Measurements from ENCODE around the gene NCBP2.

Gene NCBP2

DNA sequence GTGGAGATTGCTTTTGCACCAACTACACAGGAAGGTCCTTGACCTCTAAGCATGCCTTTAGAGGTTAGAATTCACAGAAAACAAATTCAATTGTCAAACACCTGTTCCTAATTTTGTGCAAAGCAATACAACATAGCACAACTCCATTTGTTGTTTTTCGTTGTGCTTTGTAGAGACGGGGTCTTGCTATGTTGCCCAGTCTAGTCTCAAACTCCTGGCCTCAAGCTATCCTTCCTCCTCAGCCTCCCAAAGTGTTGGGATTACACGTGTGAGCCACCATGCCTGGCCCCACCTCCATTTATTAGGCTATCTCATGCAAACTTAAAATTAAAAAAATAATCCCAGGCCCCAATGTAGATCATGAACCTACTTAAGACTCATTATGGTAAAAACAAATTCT lies 6.0 kb downstream of the NCBP2 start:
- DNase-seq = no peak

DNA sequence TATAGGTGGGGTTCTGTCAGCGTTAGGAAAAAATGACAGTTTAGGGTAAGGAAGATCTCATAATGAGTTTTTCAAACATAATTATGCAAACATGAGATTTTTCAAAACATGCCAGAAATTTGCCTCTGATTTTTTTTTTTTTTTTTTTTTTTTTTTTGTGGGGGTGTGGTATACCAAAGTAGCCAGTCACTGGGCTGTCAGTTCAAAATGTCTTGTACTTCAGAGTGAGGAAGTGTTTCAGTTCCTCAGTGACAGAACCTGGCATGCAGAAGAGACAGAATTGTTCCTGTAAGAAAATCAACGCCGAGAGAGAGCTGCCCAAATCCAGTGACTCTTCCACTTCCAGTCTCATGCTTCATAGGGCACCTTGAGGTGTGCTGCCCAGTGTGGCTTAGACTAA lies 9.7 kb downstream of the NCBP2 start:
- DNase-seq = no peak

DNA sequence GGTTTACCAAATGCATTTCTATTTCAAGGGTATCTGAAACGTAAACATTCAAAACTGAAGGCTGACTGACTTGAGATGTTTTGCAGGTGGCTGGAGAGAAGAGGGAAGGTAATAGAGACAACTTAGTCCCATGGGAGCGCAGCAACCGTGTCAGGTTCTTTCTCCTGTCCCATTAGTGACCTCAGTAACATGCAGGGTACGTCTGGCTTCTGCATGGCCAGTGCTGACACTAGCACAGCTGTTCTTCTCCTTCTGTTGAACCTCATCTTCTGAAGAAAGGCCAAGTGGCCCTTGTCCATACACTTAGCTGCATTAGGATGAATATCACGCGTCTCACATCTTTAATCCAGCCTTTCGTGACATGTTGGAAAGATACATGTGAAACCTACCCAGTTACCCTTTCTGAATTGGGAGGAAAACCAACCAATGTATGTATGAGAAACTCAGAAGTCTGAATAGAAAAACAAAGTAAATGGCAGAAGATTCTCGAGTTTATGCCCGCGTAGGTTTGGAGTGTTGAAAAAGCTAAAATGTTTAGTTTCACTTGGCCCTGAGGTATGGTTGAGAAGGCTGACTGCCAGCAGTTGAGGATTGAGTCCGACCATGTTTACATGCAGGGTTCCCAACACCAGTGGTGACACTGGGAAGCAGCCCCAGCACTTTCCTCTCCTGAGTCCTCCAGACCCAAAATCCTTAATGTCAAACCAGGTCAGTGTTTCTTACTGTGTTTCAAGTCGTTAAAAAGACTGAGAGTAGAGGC lies 10.3 kb downstream of the NCBP2 start:
- DNase-seq = no peak

DNA sequence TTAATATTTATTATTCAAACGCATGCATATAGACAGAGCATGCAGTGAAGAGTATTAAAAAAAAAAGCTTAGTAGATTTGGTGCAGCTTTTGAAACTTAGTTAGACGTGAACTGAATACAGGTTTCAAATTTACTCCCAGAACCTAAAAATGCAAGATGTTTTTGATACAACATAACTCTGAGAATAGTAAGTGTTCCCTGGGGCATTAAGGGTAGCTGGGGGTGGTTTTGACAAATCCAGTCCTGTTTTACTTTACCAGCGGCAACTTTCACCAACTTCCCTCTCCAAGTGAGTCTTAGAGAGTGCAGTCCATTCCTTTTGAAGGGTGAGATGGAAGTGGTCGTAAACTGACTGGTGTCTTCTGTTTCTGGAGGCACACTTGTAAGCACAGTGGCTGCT lies 11.2 kb downstream of the NCBP2 start:
- DNase-seq = no peak

DNA sequence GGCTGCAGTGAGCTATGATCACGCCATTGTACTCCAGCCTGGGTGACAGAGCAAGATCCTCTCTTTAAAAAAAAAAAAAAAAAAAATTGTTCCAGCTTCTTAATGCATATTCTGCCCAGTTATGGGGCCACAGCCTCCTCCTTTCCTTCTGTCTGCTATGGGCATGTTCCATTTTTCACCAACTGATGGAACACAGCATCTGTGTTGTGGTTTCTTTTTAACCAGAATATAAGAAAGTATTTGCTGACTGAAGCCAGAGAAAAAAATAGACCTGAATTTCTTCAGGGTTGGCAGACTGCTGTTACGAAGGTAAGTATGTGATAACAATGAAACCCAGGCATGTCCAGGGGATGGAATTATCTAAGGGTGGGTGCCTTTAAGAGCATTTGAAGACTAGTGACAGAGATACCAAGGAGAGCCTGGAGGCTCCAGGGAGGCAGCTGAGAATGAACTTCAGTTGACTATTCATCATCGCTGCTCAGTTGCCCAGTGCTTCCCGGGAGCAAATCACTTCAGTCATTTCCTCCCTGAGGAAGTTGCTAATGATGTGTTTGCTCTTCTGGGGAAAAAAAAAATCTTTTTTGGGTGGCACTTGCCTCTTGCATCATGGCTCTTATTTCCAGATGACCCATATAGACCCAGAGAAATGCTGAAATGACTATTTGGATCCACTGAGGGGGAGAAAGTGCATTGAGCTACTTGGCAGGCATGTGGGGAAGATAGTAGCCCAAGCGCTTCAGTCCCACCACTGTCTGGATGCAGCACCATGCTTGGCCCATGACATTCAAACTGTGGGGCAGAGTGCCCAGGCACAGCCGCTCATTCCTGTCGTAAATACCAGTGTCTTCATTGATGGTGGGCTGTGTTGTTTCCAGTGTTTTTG lies 14.5 kb downstream of the NCBP2 start:
- DNase-seq = no peak

DNA sequence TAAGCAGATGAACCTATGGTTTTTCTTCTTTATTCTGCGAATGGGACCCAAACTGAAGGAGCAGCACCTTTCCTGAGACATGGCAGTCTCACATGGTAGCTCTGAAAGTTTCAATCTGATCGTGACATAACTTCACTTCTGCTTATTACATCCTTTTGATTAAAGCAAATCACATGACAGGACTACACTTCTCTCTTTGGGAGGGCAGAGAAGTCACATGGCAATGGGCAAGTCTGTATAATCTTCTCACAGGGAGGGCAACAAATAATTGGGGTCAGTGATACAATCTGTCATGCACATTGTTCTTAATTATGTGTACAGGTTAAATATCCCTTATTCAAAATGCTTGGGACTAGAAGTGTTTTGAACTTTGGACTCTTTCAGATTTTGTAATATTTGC lies 21.6 kb downstream of the NCBP2 start:
- no peak for DNase-seq

DNA sequence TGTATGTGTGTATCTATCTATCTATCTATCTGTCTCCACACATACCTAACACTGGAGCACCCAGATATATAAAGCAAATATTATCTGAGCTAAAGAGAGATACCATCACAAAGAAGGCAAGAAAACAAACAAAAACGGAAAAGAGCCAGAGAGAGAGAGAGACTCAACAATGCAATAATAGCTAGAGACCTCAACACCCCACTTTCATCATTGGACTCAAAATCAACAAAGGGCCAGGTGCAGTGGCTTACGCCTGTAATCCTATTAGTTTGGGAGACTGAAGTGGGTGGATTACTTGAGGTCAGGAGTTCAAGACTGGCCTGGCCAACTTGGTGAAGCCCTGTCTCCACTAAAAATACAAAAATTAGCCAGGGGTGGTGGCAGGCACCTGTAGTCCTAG lies 23.4 kb downstream of the NCBP2 start:
- no peak for DNase-seq

DNA sequence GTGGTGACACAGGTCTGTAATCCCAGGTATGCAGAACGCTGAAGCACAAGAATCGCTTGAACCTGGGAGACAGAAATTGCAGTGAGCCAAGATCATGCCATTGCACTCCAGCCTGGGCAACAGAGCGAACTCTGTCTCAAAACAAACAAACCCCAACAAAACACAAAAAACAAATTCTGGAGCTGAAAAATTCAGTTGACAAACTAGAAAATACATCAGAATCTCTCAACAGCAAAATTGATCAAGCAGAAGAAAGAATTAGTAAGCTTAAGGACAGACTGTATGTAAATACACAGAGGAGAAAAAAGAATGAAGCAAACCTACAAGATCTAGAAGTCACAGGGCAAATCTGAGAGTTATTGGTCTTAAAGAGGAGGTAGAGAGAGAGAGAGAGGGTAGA lies 25.3 kb downstream of the NCBP2 start:
- DNase-seq = no peak

DNA sequence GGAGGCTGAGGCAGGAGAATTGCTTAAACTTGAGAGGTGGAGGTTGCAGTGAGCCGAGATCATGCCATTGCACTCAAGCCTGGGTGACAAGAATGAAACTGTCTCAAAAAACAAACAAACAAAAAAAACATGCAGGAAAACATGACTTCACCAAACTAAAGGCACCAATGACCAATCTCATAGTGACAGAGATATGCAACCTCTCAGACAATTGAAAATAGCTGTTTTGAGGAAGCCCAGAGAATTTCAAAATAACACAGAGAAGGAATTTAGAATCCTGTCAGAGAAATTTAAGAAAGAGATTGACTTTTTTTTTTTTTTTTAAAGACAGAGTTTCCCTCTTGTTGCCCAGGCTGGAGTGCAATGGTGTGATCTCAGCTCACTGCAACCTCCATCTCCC lies 26.1 kb downstream of the NCBP2 start:
- DNase-seq = no peak

DNA sequence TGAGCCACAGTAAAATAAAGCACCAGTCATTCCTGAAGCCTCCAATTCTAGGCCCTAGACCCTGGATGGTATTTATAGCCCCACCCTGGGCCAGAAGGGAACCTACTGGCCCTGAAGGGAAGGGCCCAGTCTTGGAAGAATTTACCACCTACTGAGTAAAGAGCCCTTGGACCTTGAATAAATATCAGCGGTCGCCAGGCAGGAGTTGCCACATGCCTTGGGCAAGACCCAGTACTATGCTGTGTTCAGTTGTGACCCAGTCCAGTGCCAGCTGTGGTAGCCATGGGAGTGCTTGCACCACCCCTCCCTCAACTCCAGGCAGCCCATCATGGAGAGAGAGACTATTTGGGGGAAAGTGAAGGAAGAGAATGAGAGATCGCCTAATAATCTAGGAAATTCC lies 27.0 kb downstream of the NCBP2 start:
- no peak for DNase-seq

DNA sequence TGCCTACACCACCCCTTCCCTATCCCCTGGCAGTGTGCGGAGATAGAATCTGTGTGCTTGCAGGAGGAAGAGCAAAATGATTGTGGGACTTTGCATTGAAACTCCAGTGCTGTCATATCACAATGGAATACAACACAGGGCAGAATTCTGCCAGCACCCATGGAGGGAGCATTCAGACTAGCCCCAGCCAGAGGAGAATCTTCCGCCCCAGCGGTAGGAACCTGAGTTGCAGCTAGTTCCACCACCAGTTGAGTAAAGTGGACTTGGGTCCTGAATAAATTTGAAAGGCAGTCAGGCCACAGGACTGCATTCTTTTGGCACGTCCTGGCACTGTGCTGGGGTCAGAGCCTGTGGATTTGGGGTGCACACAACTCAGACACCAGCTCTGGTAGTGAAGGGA lies 27.5 kb downstream of the NCBP2 start:
- DNase-seq = no peak

DNA sequence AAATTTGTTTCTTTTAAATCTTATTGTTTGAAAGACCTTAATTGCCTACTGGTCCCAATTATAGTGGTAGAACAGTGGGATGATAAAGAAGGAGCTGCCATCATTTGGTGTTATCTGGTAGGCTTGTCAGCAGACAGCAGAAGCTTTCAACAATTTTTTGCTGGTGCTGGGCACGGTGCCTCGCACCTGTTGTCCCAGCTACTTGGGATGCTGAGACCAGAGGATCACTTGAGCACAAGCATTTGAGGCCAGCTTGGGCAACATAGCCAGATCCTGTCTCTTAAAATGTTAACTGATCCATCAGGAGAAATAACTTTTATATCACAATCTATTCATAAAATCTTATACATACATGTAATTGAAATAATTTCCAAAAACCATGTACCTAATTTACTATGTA lies 38.6 kb downstream of the NCBP2 start:
- no peak for DNase-seq

DNA sequence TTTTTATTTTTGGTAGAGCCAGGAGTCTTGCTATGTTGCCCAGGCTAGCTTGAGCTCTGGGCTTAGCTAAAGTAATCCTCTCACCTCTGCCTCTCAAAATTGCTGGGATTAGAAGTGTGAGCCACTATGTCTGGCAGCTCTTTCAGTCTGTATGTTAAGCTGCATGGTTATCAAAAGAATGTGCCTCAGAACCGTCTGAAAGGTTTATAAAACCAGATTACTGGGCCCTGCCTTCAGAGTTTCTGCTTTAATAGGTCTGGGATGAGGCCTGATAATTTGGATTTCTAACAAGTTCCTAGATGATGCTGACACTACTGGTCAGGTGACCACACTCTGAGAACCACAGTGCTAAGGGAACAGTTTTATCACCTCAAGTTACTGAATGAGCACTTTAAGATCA lies 40.0 kb downstream of the NCBP2 start:
- DNase-seq = no peak

DNA sequence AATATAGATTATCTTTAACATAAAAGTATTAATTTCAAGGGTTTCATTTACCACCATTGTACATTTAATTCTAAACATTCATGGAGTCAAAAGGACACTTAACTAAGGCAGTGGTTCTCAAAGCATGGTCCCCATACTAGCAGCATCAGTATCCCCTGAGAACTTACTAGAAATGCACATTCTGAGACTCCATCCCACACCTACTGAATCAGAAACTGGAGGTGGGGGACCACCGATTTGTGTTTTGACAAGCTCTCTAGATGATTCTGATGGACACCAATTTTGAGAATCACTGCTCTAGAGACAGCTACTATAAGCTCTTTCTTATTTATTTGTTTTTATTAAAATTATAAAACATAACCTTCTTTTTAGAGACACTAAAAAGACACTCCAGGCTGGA lies 40.6 kb downstream of the NCBP2 start:
- DNase-seq = no peak

DNA sequence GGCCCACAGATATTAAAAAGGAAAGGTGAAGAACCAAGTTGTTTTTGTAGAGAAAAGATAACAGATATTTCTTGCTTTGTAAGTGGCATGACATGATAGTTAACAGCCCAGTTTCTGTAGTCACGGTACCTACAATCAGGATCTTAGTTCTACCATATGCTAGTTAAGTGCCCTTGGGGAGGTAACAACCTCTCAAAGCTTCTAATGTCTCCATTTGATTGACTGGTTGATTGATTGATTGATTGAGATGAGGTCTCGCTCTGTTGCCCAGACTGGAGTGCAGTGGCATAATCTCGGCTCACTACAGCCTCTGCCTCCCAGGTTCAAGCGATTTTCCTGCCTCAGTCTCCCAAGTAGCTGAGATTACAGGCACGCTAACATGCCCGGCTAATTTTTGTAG lies 46.1 kb downstream of the NCBP2 start:
- no peak for DNase-seq

DNA sequence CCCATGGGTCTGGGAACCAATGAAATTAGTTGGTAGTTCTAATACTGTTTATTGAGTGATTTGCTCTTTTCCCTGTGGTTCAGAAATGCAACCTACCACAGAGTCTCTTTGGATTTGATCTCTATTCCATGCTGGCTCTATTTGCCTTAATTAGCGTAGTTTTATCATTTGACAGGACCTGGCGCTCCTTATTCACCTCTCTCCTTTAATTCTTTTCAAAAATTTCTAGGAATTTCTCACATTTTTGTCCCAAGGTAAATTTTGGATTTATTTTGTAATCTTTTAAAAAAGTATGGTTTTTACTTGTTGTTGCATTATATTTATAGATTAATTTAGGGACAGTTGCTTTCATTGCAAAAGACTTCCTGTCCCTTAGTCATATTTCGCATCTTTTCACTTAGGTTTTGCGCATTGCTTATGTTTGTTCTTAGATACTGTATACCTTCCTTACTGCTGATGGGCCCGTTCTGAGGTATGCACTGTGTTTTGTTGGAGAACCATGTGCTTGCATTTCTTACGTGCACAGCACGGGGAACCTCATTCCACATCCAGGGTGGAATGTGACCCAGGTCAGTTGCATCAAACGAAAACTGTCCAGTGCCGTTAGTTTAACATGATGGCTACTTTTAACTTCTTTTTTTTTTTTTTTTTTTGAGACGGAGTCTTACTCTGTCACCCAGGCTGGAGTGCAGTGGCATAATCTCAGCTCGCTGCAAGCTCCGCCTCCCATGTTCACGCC lies 47.6 kb downstream of the NCBP2 start:
- DNase-seq = no peak

DNA sequence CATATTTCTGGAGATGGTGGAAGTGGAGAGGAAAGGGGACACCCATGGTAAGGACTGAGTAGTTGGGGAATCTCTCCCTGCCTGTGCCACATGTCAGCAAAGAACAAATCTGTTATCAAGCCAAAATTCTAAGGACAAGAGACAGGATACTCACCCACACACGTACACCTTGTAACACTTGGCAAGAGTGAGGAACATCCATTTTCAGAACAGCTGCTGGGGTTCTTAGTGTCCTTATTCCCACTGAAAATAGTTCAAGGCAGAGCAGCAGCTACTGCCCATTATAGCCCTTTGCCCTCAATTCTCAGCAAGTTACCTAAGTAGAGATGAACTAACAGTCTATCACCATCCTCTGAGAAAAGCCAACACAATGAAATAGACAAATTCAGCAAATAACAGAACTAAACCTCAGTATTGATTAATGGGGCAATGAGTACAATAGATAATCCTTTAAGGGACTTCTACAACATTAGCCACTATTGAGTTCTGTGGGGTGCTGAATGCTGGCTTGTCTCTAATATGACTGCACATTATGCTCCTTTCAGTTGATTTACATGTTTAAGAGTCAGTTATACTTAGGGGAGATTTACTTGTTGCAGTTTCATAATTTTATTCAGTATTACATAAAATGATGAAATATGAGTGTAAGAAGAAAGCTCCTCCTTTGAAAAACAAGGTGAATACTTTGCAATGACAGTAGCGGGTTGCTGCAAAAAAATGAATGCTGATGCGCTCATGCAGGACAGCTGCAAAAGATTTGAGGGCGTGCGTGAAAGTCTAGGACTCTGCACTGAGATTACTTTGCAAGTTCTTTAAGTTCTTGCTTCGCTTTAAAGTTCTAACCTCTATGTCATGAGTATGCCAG lies 52.3 kb downstream of the NCBP2 start:
- no peak for DNase-seq

DNA sequence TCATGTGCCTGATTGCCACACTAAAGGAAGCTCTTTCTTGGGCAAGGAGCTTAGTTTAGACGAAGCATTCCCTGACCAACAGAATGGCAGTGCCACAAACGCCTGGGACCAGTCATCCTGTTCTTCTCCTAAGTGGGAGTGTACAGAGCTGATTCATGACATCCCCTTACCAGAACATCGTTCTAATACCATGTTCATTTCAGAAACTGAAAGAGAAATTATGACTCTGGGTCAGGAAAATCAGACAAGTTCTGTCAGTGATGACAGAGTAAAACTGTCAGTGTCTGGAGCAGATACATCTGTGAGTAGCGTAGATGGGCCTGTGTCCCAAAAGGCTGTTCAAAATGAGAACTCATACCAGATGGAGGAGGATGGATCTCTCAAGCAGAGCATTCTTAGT lies 56.2 kb downstream of the NCBP2 start:
- no peak for DNase-seq
